Activated CD4-positive, alpha-beta T cell treated with anti-CD3 and anti-CD28 coated beads, Interleukin-2, amount 10 ng/mL, durations not matched to agents 24 days and 14 days (primary cell): ENCODE measurements around the gene ADAT3. TPM values are rescaled to one million over a fixed set of nuclear protein-coding genes. Genes with fewer than 3 reads are reported as not detected.
"Not testable (repeated sequence)": the region's sequence is repeated elsewhere in the genome, so short reads cannot be mapped to it uniquely, and the experiment has no call there.

ENCODE experiments used
- DNase-seq: peaks from one replicate; pipeline ENCODE4 v3.0.0; 2022
- H3K27ac Mint-ChIP-seq: one replicate; pipeline ENCODE4 v1.8.0; 2022; ENCODE audit warnings: mild to moderate bottlenecking, mixed read lengths
- H3K27me3 Mint-ChIP-seq: one replicate; pipeline ENCODE4 v1.8.0; 2022; ENCODE audit warnings: mixed read lengths
- H3K36me3 Mint-ChIP-seq: one replicate; pipeline ENCODE4 v1.8.0; 2022; ENCODE audit warnings: low read depth, mild to moderate bottlenecking, mixed read lengths
- H3K4me1 Mint-ChIP-seq: one replicate; pipeline ENCODE4 v1.8.0; 2021; ENCODE audit warnings: mixed read lengths
- H3K4me3 Mint-ChIP-seq: one replicate; pipeline ENCODE4 v1.8.0; 2022; ENCODE audit warnings: mild to moderate bottlenecking, moderate library complexity, mixed read lengths
- H3K9me3 Mint-ChIP-seq: one replicate; pipeline ENCODE4 v1.8.0; 2021; ENCODE audit warnings: mixed read lengths
- intact Hi-C: fragments of 100-400 bp; cut with micrococcal nuclease; formaldehyde crosslinking; loops from one replicate; pipeline ENCODE4 v1.15.1; 2023
- total RNA-seq: library from RNA; stranded (reverse); gene quantifications from 2 replicates; pipeline ENCODE4 v1.2.3, GENCODE V29; 2022

Gene ADAT3
- total RNA-seq, 1 donor from 2014 or later = 10.6 TPM

- H3K4me3 Mint-ChIP-seq = peak overlapping the region; percentile 99
- peaks cover 19% of the 10 kb centered on the region for H3K4me1 Mint-ChIP-seq
Observed at GRCh38 chr19:1873524-1874473, 31.4 kb upstream of the ADAT3 start.

GRCh38 chr19:1874554-1875185 is 30.5 kb upstream of the ADAT3 start:
- Mint-ChIP-seq H3K4me3 (peak overlapping the region; percentile 99), H3K27ac (peak overlapping the region; percentile 95), H3K9me3 (no peaks in the 10 kb centered on the region), H3K36me3 (peaks cover 20% of the 10 kb centered on the region), H3K4me1 (peaks cover 16% of the 10 kb centered on the region), H3K27me3 (no peaks in the 10 kb centered on the region)
- DNase-seq = peak; percentile 77
- intact Hi-C loops = loop anchor here (5.0 kb wide), 1 partner anchor 213 kb away; no protein-coding TSS in a partner anchor

More at GRCh38 chr19:1873524-1874473, 31.4 kb upstream of the ADAT3 start:
- DNase-seq = no peak
- intact Hi-C loops = no loop called here
- Mint-ChIP-seq H3K27ac (peak overlapping the region; percentile 95), H3K36me3 (peaks cover 23% of the 10 kb centered on the region), H3K27me3 (no peaks in the 10 kb centered on the region), H3K9me3 (no peaks in the 10 kb centered on the region)

DNA sequence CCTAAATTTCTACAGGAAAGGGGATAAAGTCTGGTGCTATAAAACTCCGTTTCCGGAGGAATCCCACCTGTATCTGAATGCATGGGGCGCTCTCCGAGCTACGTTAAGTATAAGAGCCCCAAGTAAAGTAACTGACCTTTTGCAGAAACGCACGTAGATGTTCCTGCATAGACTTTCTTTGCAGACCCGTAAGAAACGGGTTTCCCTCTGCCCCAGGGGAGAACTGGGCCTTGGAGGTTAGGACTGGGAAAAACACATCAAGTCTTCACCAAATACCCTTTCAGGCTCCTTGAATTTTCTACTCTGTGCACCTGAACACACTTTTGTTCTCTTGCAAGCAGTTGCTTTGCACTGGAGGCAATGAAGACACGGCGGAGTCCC is 29.9 kb upstream of the ADAT3 start:
- not testable (repeated sequence) for DNase-seq, H3K27me3 Mint-ChIP-seq, H3K9me3 Mint-ChIP-seq
- peak overlapping the region; percentile 99 for H3K4me3 Mint-ChIP-seq
- peaks cover 16% of the 10 kb centered on the region for H3K4me1 Mint-ChIP-seq
- H3K36me3 Mint-ChIP-seq = peaks cover 20% of the 10 kb centered on the region
- intact Hi-C loops = loop anchor here (5.0 kb wide), 1 partner anchor 212 kb away; no protein-coding TSS in a partner anchor
- H3K27ac Mint-ChIP-seq = peak overlapping the region; percentile 95

DNA sequence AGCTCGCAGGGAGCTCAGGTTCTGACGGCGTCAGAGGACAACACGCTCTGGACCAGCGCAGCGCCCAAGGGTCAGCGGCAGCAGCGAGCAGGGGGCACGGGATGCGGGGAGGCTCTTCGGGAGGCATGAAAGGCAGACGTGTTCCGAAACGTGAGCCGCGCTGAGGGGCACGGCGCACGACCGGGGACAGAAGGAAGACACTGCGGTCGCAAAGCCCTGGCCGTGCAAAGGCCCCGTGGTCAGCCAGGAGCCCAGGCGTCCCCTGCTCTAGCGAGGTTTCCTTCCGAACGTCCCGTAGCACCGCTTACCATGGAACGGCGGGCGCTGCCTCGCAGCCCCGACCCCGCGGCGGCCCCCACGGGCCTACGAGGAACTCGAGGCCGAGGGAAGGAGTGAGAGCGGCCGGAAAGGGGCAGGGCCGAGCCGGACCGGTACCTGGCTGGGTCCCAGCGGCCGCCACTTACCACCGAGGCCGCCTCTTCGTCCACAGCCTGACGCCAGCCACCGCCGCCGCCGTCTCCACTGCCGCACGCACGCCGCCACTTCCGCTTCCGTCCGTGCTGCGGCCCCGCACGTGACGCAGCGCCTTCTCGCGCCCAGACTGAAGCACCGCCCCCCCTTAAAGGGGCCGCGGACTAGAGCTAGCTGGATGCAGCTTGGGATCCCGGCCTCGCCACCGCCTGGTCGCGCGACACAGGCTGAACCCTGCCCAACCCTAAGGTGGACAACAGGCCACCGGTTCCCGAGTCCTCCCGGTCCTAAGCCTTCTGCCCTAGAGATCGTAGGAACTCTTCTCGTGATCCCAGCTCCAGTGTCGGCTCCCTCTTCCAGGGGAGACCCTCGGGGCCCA is 29.3 kb upstream of the ADAT3 start:
- DNase-seq = peak; percentile 97
- intact Hi-C loops = loop anchor here (1.0 to 5.0 kb wide), 4 partner anchors 9 to 211 kb away; partner anchors contain the start of gene ABHD17A
- H3K4me1 Mint-ChIP-seq = peaks cover 16% of the 10 kb centered on the region
- H3K36me3 Mint-ChIP-seq = peaks cover 14% of the 10 kb centered on the region
- H3K27me3 Mint-ChIP-seq = no peaks in the 10 kb centered on the region
- H3K27ac Mint-ChIP-seq = peak overlapping the region; percentile 95
- peak overlapping the region; percentile 99 for H3K4me3 Mint-ChIP-seq
- no peaks in the 10 kb centered on the region for H3K9me3 Mint-ChIP-seq

DNA sequence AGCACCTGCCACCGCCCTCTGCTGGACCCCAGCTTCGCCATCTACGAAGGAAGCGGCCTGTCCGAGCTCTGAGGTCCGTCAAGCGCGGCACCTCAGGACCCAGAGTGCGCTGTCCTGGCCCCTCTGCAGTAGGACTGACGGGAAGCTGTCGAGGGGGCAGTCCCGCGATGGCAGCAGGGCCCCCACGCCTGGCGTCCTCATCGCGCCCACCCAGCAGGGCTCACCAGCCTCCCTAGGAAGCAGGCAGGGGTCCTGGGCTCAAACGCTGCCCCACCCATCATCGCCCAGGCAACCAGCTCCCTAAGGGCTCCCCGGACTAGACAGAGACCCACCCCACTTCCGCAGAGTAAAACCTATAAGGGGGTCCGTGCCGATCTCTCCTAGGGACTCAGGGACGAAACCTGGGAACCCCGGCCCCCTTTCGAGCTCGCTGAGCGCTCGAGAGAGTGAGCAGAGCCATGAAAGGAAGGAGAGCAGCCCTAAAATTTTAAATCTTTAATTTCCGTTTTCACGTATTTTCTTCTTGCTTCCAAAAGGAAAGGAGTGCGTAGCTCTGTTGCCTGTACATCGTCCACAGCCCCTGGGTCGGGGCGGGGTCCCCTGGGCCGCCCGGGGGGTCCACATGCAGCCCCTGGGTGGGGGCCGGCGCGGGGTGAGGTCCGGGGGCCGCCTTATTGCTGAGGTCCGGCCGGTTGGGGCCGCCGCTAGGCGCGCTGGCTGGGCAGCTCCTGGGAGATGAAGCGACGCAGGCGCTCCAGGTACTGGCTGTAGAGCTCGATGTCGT is 28.5 kb upstream of the ADAT3 start:
- DNase-seq, H3K27me3 Mint-ChIP-seq, H3K9me3 Mint-ChIP-seq: not testable (repeated sequence)
- peaks cover 16% of the 10 kb centered on the region for H3K4me1 Mint-ChIP-seq
- H3K4me3 Mint-ChIP-seq = peak overlapping the region; percentile 99
- peaks cover 14% of the 10 kb centered on the region for H3K36me3 Mint-ChIP-seq
- peak overlapping the region; percentile 91 for H3K27ac Mint-ChIP-seq
- intact Hi-C loops = loop anchor here (1.0 to 5.0 kb wide), 4 partner anchors 9 to 211 kb away; partner anchors contain the start of gene ABHD17A

GRCh38 chr19:1877280-1877660 is 27.9 kb upstream of the ADAT3 start:
- not testable (repeated sequence) for H3K27me3 Mint-ChIP-seq, H3K4me3 Mint-ChIP-seq, H3K9me3 Mint-ChIP-seq, H3K27ac Mint-ChIP-seq, DNase-seq
- Mint-ChIP-seq H3K4me1 (peaks cover 20% of the 10 kb centered on the region), H3K36me3 (peaks cover 14% of the 10 kb centered on the region)
- intact Hi-C loops = loop anchor here (2.0 to 5.0 kb wide), 2 partner anchors 66 to 210 kb away; no protein-coding TSS in a partner anchor

- not testable (repeated sequence) for H3K9me3 Mint-ChIP-seq, H3K27ac Mint-ChIP-seq
- H3K4me1 Mint-ChIP-seq = peaks cover 33% of the 10 kb centered on the region
Observed at GRCh38 chr19:1878583-1878982, 26.6 kb upstream of the ADAT3 start.

DNA sequence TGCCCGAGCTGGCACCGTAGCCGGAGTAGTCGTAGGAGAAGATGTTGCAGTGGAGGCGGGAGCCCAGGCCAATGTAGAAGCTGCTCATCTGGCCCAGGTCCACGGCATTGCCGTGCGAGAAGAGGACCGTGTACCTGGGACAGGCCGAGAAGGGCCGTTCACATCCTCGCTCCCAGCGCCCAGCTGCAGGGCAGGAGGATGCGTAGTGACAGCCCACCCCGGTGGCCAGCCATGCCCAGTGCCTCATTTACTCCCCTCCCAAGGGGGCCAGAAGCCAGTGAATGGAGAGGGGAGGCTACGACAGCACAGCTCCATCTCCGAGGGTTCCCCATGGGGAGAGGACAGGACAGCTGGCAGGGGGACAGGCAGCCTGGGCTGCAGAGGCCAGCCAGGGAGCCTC is 25.2 kb upstream of the ADAT3 start:
- H3K27ac Mint-ChIP-seq, H3K27me3 Mint-ChIP-seq, H3K9me3 Mint-ChIP-seq, H3K4me3 Mint-ChIP-seq, DNase-seq: not testable (repeated sequence)
- Mint-ChIP-seq H3K36me3 (peaks cover 26% of the 10 kb centered on the region), H3K4me1 (peaks cover 34% of the 10 kb centered on the region)
- intact Hi-C loops = loop anchor here (5.0 kb wide), 1 partner anchor 207 kb away; no protein-coding TSS in a partner anchor

More at GRCh38 chr19:1878583-1878982, 26.6 kb upstream of the ADAT3 start:
- intact Hi-C loops = loop anchor here (5.0 kb wide), 1 partner anchor 209 kb away; no protein-coding TSS in a partner anchor
- H3K27me3 Mint-ChIP-seq, DNase-seq, H3K4me3 Mint-ChIP-seq: not testable (repeated sequence)
- H3K36me3 Mint-ChIP-seq = peaks cover 21% of the 10 kb centered on the region

GRCh38 chr19:1880611-1881392 is 24.4 kb upstream of the ADAT3 start:
- no peaks in the 10 kb centered on the region for H3K27me3 Mint-ChIP-seq
- H3K36me3 Mint-ChIP-seq = peaks cover 21% of the 10 kb centered on the region
- H3K27ac Mint-ChIP-seq = peak overlapping the region; percentile 53
- H3K4me3 Mint-ChIP-seq = no peak overlapping the region
- no peaks in the 10 kb centered on the region for H3K9me3 Mint-ChIP-seq
- intact Hi-C loops = no loop called here
- H3K4me1 Mint-ChIP-seq = peaks cover 31% of the 10 kb centered on the region
- no peak for DNase-seq

- Mint-ChIP-seq H3K36me3 (peaks cover 18% of the 10 kb centered on the region), H3K27ac (peak overlapping the region; percentile 96)
- intact Hi-C loops = loop anchor here (1.0 kb wide), 1 partner anchor 16 kb away; no protein-coding TSS in a partner anchor
Observed at GRCh38 chr19:1881393-1882088, 23.7 kb upstream of the ADAT3 start.

DNA sequence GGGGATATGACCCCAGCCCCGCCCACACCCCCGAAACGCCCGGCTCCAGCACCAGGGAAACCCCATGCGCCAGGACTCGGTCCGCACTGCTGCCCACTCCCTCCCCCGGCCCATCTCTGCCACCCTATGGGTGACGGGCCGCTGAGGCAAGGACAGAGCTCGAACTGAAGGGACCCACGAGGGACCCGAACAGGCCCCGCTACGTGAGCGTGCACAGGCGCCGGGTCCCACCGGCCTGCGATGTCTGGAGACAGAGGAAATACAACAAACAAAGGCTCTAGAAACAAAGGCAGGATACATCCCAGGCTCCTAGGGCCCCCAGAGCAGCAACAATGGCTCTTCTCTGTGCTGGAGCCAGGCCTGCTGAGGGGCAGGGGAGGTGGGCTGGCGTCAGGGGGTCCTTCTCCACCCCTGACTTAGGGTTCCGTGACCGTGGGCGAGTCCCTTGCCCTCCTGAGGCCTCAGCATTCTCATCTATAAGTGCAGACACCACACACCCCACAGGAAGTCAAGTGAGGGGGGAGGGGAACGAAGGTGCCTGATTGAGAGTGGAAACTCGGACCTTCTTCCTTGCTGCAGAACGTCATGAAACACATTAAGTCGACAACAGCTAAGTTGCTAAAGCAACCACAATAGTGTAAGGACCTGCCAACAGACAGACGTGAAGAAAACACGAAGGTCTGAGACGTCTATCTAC is 23.0 kb upstream of the ADAT3 start:
- no peaks in the 10 kb centered on the region for H3K9me3 Mint-ChIP-seq

More at GRCh38 chr19:1881393-1882088, 23.7 kb upstream of the ADAT3 start:
- peak; percentile 61 for DNase-seq
- H3K27me3 Mint-ChIP-seq, H3K9me3 Mint-ChIP-seq: not testable (repeated sequence)
- peaks cover 28% of the 10 kb centered on the region for H3K4me1 Mint-ChIP-seq
- peak overlapping the region; percentile 93 for H3K4me3 Mint-ChIP-seq

More for the DNA sequence above, 23.0 kb upstream of the ADAT3 start:
- peak overlapping the region; percentile 93 for H3K4me3 Mint-ChIP-seq
- H3K27ac Mint-ChIP-seq = peak overlapping the region; percentile 96
- H3K27me3 Mint-ChIP-seq = no peaks in the 10 kb centered on the region
- peaks cover 28% of the 10 kb centered on the region for H3K4me1 Mint-ChIP-seq
- peak; percentile 95 for DNase-seq
- peaks cover 18% of the 10 kb centered on the region for H3K36me3 Mint-ChIP-seq
- intact Hi-C loops = loop anchor here (1.0 kb wide), 1 partner anchor 15 kb away; no protein-coding TSS in a partner anchor
